Left ventricle myocardium inferior (tissue), 1 donor: Measurements from ENCODE around the gene KNDC1. TPM values are rescaled to one million over a fixed set of nuclear protein-coding genes. Genes with fewer than 3 reads are reported as not detected.

Experiments
- DNase-seq: peaks from one replicate; pipeline ENCODE4 v3.0.0-alpha.2; 2020
- H3K27ac ChIP-seq: fragments of 200-600 bp; replicated peaks from 2 replicates; pipeline ENCODE4 v1.8.0; 2021
- H3K27me3 ChIP-seq: fragments of 200-600 bp; 2 replicates; pipeline ENCODE4 v1.8.0; 2021; ENCODE audit warnings: low read depth
- H3K36me3 ChIP-seq: fragments of 200-600 bp; 2 replicates; pipeline ENCODE4 v1.8.0; 2021
- H3K4me1 ChIP-seq: fragments of 200-600 bp; 2 replicates; pipeline ENCODE4 v1.8.0; 2021
- H3K4me3 ChIP-seq: fragments of 200-600 bp; 2 replicates; pipeline ENCODE4 v1.8.0; 2021; ENCODE audit warnings: mild to moderate bottlenecking, moderate library complexity
- H3K9me3 ChIP-seq: fragments of 200-600 bp; replicated peaks from 2 replicates; pipeline ENCODE4 v1.8.0; 2021
- intact Hi-C: fragments of 100-400 bp; cut with micrococcal nuclease; formaldehyde crosslinking; loops from one replicate; pipeline ENCODE4 v1.11.0; 2022
- total RNA-seq: library from RNA; stranded (reverse); fragmentation: NEBNext Ultra II Directional; extraction: Animal tissue kit (Norgen Biotek cat#: 25700); gene quantifications from one replicate; pipeline ENCODE4 v1.2.1, GENCODE V29; 2021
- TF ChIP-seq, protein P1 (sequence below): fragments of 200-600 bp; IDR thresholded peaks from 2 replicates; pipeline ENCODE4 v1.8.0; 2021; ENCODE audit warnings: antibody characterized with exemption, mild to moderate bottlenecking, borderline replicate concordance
- donor health status: DM: no; HTN: yes; CAD: no; lungs with severe emphysema.

KNDC1 gene
- total RNA-seq, 1 donor from 2014 or later: 0.11 TPM

DNA sequence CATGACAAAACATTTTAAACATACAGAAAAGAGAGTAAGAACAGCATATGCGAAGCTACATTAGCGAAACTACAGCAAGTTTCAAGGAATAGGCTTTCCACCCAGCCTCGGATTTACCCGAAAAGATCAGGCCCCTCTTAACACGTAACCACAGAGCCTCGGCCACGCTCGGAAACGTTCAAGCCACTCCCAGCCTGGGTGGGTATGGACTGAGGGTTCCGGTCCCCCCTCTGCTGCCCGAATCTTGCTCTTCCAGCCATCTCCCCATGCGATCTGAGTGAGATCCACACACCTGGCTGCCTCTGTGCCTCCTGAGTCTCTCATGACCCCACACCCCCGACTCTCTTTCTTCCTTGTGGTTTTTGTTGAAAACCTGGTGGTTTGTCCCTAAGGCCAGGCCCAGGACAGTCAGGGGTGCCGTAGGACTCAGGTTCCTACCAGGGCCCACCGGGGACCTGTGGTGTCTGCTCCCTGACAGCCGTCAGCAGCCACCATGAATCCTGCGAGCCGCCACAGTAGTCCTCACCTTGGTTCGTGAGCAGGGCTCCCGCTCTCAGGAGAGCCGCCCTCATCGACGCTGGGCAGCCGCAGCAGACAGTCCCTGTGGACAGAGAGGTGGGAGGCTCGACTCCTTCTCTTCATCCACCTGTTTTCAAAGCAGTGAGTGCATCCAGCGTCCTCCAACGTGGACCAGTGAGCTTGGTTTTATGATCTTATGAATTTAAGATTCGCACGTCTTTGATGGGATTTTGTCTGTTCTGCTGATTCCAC is 18.5 kb downstream of the KNDC1 start:
- DNase-seq: peak; percentile 5
- no peak overlapping the region for H3K27ac ChIP-seq
- H3K4me3 ChIP-seq: no peak overlapping the region
- H3K4me1 ChIP-seq: no peaks in the 10 kb centered on the region
- TF ChIP-seq, protein P1, sequence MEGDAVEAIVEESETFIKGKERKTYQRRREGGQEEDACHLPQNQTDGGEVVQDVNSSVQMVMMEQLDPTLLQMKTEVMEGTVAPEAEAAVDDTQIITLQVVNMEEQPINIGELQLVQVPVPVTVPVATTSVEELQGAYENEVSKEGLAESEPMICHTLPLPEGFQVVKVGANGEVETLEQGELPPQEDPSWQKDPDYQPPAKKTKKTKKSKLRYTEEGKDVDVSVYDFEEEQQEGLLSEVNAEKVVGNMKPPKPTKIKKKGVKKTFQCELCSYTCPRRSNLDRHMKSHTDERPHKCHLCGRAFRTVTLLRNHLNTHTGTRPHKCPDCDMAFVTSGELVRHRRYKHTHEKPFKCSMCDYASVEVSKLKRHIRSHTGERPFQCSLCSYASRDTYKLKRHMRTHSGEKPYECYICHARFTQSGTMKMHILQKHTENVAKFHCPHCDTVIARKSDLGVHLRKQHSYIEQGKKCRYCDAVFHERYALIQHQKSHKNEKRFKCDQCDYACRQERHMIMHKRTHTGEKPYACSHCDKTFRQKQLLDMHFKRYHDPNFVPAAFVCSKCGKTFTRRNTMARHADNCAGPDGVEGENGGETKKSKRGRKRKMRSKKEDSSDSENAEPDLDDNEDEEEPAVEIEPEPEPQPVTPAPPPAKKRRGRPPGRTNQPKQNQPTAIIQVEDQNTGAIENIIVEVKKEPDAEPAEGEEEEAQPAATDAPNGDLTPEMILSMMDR: no peak
- intact Hi-C loops: no loop called here
- peaks cover 61% of the 10 kb centered on the region for H3K27me3 ChIP-seq
- no peaks in the 10 kb centered on the region for H3K9me3 ChIP-seq
- H3K36me3 ChIP-seq: no peaks in the 10 kb centered on the region

DNA sequence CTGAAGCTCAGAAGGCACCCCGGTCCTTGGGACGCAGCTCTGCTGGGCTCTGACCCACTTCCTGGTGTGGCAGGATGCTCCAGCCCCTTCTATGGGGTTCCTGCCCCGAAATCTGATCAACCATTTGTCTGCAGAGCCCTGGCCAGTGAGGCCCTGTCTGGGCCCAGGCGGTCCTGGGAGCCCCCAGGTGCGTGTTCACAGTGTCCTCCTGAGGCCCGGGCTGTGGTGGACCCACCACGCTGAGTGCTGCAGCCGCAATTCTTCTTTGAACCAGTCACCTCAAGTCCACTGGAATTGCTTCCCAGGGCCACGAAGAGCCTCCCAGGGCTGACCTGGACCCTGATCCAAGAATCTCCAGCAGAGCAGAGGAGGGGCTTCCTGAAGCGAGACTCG is 19.1 kb downstream of the KNDC1 start:
- Histone ChIP-seq H3K4me1 (no peaks in the 10 kb centered on the region), H3K9me3 (no peaks in the 10 kb centered on the region), H3K36me3 (no peaks in the 10 kb centered on the region), H3K4me3 (no peak overlapping the region), H3K27ac (no peak overlapping the region), H3K27me3 (peaks cover 59% of the 10 kb centered on the region)
- TF ChIP-seq, protein P1: no peak
- DNase-seq: no peak
- intact Hi-C loops: no loop called here

DNA sequence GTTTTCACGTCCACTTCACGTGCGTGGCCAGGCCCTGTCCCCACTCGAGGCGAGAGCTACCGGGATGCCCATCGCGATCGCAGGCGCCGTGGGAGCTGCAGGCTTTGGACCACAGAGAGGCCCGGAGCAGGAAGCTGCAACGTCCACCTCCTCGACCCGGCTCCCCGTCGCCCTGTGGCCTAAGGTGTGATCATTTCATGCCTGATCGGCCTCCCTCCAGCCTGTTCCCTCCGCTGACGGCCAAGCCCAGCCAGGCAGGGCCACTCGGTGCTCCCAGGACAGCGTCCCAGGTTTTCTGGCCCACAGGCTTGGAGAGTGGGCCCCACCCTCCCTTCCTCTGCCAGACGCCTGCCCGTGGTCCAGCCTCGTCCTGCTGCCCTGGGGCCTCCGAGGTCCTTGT is 19.6 kb downstream of the KNDC1 start:
- H3K27ac ChIP-seq: no peak overlapping the region
- no peaks in the 10 kb centered on the region for H3K4me1 ChIP-seq
- H3K4me3 ChIP-seq: no peak overlapping the region
- H3K36me3 ChIP-seq: no peaks in the 10 kb centered on the region
- intact Hi-C loops: no loop called here
- TF ChIP-seq, protein P1: no peak
- H3K9me3 ChIP-seq: no peaks in the 10 kb centered on the region
- H3K27me3 ChIP-seq: peaks cover 60% of the 10 kb centered on the region
- DNase-seq: no peak

DNA sequence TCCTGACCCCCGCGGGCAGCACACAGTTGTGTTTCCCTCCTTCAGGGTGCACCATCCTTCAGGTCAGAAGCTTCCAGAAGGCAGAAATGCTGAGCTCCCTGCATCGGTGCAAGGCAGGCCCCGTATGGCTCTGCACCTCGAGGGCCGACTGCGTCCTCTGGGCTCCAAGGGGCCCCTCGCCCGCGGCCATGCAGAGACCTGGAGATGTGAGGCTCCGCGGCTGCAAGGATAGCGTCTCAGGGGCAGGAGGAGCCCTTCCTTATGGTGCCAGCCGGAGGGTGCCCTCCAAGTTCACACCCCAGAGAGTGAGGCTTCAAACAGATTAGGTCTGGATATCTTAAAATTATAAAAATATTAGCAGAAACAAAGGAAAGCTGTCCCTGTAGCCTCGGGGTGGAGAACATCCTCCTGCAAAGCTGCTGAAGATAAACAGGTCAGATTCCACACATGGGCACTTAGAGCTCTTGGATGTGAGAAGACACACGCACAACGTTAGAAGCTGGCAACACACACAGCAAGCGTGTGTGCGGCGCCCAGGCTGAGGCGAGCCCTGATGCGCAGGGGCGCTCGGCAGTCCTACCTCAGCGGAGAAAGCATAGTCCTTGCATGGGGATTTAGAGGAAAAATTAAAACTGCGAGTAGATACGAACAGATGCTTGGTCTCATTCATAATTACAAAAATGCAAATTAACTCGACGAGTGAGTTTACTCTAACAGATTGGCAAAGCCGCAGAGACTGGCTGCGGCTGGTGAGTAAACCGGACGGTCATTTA is 20.4 kb downstream of the KNDC1 start:
- no peak for DNase-seq
- intact Hi-C loops: no loop called here
- H3K4me1 ChIP-seq: no peaks in the 10 kb centered on the region
- peaks cover 63% of the 10 kb centered on the region for H3K27me3 ChIP-seq
- H3K4me3 ChIP-seq: no peak overlapping the region
- H3K9me3 ChIP-seq: no peaks in the 10 kb centered on the region
- no peak overlapping the region for H3K27ac ChIP-seq
- no peaks in the 10 kb centered on the region for H3K36me3 ChIP-seq
- TF ChIP-seq, protein P1: no peak

DNA sequence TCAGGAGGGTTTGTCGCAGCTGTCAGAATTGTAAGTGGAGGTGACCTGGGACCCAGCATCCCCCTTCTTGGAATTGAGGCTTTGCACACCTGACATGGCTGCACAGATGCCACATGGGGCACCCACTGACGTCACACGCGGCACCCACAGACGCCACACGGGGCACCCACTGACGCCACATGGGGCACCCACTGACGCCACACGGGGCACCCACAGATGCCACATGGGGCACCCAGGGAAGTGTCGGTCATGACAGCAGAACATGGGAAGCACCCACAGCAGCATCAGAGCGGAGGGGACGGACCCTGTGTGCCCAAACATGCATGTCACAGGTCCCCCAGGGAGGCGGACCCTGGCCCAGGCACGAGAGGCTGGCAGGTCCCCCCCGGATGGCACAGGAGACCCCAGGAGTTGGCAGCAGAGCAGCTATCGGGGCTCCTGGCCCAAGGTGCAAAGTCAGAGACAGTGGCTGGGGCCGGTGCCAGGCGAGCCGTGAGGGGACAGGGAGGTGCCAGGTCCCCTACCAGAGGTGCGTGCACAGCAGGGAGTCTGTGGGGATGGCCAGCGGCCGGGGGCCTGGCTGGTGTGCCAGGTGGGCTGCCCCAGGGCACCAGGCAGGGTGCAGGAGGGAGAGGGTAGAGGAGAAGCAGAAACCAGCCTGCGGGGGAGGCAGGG is 21.1 kb downstream of the KNDC1 start:
- H3K4me3 ChIP-seq: no peak overlapping the region
- DNase-seq: no peak
- no peaks in the 10 kb centered on the region for H3K9me3 ChIP-seq
- H3K27me3 ChIP-seq: peaks cover 66% of the 10 kb centered on the region
- H3K4me1 ChIP-seq: no peaks in the 10 kb centered on the region
- intact Hi-C loops: no loop called here
- H3K36me3 ChIP-seq: no peaks in the 10 kb centered on the region
- TF ChIP-seq, protein P1: no peak
- no peak overlapping the region for H3K27ac ChIP-seq
